Erythroblast (primary cell): ENCODE results near the gene DENND1C.

ENCODE experiments used
- GATA1 ChIP-seq: IDR thresholded peaks from 2 replicates; pipeline ENCODE4 v1.6.1; 2011; ENCODE audit warnings: low read depth, mild to moderate bottlenecking, control low read depth, low read length, moderate library complexity
- POLR2A ChIP-seq: IDR thresholded peaks from 2 replicates; pipeline ENCODE4 v1.6.1; 2011; ENCODE audit warnings: mild to moderate bottlenecking, low read length

DNA sequence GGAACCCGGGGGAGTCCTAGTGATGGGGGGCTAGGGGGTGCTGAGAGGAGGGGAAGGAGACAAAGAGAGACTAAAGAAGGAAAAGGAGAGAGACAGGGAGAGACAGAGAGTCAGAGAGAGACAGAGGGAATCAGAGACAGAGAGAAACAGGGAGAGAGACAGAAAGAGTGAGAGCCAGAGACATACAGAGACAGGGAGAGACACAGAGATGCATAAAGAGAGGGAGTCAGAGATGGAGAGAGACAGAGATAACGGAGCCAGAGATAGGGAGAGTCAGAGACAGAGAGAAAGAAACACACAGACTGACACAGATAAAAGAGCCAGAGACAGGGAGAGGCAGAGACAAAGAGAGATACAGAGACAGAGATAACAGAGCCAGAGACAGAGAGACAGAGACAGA, 47.8 kb upstream of the DENND1C start:
- TF ChIP-seq POLR2A: no peak
- no peak for TF ChIP-seq GATA1
